NCI-H82 treated with DMSO at 0.1 percent for 48 hours (cell line): ENCODE data around the gene ACTR3.
A peak's percentile ranks its signal among the peaks of the same experiment; 100 is the strongest.

Source experiments
- DNase-seq: peaks from one replicate; lab custom pipeline; 2025; ENCODE audit not compliant: unreplicated experiment; lab: John Stamatoyannopoulos, UW

The ACTR3 gene

DNA sequence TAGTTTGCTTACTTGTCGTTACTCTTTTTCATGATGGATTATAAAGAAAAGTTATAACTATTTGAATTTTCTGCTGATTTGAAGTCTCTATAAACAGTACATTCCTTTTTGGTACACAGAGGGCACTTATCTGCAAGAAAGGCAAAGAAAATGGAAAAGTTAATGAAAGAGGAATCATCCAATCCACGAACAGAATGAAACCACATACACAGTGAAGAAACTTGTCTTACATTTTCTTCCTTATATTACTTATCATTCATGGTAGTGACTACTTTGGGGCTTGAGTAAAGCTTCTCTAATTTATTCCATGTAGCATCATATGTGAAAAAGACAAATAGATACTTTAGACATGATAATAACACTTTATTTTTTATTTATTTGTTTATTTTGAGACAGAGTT, 14.8 kb upstream of the ACTR3 start:
- DNase-seq: no peak

DNA sequence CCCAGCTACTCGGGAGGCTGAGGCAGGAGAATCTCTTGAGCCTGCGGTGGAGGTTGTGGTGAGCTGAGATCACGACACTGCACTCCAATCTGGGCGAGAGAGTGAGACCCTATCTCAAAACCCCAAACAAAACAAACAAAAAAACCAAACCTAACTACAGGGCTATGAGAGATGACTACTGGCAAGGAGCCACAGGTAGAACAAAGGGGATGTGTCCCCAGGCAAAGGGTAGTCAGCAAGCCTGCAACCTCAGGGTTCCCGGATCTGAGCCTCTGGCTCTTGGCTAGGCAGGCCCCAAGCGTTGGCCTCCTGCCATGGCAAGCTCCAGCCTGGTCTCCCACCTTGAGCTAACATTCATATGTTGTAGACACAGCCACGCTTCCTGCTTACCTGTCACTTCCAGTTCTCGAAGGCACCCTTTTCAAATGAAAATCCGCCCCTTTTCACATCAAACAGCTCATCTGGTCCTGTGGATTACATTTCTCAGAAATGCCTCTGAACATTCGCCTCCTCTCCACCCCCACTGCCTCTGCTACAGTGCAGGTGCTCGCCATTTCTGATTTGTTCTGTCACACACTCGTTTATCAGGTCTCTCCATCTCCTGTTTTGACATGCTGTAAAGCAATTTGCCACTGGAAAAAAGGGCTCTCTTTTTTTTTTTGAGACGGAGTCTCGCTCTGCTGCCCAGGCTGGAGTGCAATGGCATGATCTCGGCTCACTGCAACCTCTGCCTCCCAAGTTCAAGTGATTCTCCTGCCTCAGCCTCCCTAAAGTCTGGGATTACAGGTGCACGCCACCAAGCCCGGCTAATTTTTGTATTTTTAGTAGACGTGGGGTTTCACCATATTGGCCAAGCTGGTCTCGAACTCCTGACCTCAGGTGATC, 13.1 kb upstream of the ACTR3 start:
- no peak for DNase-seq

DNA sequence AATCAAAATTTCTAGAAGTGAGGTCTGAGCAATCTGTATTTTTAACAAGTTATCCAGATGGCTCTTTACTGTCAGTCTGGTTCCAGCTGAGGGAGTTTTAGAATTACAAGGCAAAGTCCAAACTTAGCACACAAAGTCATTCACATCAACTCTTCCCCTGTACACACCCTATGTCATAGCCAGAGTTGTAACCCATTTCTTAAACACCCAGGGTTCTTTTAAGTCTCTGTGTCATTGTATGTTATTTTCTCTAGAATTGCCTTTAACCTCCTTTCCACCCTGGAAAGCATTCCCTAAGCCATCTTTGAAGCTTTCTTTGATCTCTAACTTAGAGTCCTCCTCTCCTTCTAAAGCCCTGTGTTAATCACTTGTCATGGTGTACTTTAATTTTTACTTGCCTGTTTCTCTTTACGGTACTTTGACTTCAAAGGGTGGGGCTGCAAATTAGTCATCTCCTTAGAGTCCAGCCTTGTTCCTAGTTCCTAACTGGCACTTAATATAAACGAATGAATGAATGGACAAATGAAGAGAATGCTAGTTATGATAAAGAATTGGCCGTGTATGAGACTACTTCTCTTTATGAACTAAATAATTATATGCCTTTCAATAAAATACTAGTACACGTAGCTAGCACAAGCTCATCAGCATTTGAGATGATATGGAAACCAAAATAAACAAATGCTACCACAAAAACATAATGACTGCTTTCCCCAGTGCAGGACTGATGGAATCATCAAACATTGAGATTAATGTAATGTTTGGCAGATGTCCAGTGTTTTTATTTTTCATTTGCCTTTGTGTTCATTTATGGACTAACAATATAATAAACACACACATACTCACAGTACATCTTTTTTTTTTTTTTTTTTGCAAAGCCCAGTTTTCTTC, 11.9 kb upstream of the ACTR3 start:
- no peak for DNase-seq

DNA sequence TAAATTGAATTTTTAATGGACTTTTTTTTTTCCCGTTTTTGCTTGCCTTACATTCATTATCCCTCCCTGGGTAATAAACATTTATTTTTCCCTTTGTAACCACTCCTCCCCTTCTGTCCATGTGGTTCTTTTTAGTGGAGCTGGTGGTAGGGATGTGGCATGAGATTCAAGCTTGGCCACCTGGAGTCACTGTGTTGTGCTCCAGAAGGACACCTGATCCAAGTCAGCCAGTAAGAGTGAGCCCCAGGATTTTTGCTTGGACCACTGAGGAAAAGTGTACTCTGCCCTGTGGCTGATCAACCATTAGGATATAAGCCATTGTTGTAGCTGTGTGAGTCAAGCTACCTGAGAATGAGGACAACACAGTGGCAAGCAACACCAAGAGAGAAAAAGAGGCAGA, 11.1 kb upstream of the ACTR3 start:
- DNase-seq: no peak

DNA sequence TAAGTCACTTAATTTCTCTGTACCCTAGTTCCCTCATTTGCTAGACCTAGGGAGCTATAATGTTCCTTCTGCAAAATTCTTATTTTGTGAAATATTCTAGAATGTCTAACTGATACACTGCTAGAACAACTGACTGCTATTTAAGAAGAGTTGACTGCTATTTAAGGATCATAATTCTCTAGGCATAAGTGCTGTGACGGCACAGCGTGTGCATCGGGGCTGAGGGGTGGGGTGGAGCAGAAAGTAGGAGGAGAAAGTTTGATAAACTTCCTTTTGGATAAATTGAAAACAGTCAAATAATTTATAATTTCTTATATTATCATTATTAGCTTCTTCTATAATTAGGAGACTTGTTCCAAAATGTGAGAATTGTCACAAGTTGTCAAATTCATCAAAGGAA, 10.4 kb upstream of the ACTR3 start:
- DNase-seq: no peak

DNA sequence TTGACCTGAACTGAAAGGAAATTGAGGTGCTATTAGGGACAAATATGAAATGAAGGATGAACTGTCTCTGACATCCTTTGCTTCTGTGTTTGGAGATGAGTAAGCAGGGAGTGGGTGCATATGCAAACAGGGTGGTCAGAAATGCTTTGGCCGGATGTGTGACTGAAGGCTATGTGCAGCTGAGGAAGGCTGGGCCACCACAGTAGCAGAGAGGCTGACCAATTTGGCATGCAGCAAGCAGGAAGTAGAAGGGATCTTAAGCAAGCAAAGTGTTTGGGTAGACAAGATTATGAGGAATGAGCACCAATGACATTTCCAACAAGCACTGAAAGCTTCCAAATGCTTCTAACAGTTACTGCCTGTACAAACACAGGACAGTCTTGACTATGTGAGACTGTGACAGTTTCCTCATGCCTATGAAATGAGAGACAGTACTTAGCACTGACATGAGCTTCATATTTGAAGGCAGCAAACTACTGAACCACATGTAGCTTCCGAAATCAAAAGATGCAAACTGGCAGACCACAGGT, 3.3 kb upstream of the ACTR3 start:
- no peak for DNase-seq

DNA sequence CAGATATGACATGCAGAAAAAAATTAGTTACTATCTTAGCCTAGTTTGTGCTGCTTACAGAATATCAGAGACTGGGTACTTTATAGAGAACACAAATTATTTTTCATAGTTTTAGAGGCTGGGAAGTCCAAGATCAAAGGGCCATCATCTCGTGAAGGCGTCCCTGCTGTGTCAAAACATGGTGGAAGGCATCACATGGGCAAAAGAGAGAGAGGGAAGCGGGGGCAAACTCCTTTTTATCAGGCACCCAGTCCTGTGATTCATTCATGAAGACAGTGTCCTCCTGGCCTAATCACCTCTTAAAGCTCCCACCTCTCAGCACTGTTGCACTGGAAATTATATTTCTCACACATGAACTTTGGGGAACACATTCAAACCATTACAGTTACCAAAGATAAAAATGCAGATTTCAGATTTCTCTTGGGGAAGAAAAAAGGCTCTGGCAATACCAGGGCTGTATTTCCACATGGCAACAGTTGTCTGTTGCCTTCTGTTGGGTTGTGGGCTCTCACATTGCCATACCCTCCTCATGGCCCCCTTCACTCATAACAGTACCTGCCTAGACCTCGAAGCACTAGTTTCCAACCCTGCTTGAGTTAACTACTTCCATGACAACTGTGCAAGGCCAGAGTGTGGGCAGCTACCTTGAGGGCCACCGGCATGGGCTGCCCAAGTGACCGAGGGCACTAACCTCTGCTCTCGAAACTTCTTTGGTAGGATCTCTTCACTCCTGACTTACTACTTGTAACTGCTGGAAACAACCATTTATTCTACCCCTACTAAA, 2.7 kb upstream of the ACTR3 start:
- DNase-seq: no peak

DNA sequence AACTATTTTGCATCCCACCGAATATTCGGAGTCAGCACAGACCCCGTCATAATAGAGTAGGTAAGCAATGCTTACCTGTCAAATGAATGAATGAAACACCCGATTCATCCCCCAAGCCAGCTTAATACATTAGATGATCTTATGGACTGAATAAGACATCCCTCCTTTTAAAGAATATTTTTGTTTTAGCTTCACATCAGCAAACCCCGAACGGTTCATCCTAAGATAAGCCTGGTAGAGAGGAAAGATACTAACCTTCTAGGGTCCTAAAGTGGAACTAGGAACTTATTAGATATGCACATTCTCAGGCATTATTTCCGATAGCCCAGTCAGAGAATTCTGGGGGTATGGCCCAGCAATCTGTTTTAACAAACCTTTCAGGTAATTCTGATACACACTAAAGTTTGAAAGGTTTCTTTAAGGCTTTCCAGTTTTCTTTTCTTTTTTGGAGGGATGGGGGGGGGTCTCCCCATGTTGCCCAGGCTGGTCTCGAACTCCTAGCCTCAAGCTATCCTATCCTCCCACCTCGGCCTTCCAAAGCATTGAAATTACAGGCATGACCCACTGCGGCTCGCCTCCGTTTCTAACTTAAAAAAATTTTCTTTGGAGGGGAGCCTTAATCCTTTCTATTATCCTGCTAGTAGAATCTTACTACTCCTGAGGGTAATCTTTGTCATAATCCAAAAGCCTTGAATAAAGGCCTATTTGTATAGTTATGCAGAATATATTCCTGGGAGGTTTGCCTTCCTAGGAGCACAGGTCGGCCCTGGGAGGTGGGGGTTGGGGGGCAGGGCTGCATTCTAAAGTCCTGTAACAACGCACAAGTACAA, 1.0 kb upstream of the ACTR3 start:
- no peak for DNase-seq

DNA sequence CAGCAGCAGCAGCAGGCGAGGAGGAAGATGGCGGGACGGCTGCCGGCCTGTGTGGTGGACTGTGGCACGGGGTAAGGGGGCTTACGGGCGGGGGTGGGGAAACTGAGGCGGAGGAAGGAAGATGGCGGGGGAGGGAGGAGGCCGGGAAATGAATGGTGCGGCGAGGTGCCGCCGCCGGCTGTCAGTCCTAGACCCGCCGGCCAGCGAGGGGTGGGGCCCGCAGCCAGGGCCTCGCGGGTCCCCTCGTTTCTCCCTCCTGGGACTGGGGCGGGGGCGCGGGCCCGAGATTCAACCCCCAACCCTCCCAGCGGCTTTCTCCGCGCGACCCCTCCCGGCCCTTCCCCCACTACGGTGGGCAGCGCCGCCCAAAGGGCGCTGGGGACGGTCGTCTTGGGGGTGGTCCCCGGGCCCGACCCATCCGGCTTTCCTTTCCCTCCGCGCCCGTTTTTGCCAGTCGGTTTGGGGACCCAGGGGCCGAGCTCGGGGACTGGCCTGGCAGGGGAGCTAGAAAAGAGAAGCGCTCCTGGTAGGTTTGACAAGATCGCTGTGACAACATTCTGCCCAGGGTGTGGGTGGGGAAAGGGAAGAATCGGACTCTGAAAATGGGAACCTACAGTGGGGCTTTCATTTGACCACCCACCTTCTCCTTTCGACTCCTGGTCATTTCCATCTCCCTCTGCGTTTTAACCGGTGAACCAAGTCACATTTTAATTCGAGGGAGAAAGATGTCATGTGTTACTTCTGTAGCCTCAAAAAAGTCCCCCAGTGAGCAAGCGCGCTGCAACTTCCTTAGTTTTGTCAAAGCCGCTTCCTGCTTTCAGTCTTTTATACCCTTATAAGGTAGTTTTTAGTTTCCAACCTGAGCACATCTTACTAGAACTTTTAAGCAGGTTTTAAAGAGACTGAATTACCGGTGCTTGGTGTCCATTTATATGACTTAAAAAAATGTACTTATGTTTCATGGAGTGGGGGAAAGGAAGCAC, 655 bp downstream of the ACTR3 start:
- DNase-seq: no peak

DNA sequence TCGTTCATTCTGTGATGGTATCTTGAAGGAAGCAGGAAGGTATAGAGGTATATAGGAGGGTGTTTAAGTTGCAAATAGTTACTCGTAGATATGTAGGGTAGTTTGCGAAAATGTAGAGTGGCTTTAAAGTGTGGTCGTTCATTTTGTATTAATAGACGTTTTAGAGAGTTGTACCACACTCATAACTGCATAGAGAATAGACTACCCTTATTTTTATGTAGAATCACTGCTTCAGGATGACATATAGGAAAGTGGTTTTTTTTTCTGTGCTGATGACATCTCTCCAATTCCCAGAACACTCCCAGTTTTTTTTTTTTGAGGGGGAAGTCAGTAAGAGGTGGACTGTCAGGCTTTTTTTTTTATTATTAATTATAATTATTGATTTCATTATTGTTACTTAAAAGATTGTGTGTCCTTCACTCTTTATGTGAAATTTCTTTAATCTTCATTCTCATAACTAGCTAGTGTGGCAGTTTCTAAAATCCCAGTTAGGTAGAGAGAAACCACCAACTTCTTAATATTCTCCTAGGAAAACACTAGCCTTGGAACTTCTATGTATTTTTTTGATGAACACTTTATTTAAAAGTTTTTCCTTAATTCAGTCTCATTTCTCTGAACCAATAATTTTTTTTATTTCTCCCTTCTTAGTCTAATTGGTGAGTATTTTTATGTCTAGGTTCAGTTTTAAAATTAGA, 1.5 kb downstream of the ACTR3 start:
- DNase-seq: no peak

DNA sequence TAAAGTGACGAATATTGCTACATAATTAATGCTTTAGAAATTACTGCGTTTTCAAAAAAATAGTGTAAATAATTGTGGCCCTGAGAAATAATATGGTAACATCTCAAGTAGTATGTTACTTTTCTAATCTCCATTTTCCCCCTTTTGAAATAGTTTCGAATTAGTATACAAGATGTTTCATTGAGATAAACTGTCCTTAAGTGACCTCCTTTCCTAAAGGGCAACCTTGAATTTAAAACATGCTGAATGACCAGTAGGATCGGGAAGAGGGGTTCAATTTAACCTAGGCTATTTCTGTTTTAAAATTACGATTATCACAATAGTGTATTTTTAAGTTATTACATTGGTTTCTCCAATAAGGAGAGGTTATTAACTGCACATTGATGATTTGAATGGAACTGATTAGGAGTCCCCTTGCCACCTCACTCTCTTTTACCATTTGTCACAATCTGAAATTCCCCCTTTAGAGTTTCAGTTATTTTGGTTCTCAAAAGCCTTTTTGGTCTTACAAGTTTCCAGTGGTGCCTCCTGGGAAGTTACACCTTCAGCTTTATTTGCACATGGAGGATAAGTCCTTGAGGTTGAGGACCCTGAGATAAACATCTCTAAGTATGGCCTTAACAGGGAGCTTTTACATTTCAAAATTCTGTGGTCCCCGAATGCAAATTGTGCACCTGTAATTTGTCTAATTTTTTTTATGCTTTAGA, 2.3 kb downstream of the ACTR3 start:
- DNase-seq: no peak

DNA sequence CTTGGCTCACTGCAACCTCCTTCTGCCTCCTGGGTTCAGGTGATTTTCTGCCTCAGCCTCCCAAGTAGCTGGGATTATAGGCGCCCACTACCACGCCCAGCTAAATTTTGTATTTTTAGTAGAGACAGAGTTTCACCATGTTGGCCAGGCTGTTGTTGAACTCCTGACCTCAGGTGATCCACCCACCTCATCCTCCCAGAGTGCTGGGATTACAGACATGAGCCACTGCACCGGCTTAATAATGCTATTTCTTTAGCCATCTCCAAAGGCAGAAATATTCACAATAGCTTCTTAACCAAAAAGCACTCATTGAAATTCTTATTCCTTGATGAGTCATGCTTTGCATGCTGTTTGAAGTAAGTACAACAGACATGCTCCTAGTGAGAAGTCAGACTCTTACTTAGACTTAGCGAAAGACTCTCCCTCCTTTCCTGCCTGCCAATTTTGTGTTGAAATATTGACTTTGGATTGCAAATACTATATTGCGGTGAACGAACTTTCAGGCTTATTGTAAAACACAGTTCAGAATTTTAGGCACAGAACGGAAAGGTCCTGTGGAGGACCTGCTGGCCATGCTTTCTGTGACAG, 4.4 kb downstream of the ACTR3 start:
- DNase-seq: no peak

DNA sequence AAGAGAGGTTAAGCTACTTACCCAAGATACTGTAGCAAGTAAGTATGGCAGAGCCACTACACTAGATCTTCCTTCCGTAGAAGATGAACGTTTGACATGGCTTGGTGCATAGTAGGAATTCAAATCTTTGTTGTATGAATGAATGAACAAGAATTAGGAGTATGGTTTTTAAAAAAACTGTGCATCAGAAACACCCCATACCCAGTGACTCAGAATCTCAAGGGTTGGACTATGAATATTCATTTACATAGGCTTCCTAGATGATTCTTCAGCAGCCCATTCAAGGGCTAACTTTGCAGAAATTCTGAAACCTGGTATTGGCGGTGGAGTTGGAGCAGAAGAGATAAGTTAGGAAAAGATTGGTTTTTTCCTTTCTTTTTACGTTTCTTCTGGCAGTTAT, 5.4 kb downstream of the ACTR3 start:
- peak; percentile 53 for DNase-seq

DNA sequence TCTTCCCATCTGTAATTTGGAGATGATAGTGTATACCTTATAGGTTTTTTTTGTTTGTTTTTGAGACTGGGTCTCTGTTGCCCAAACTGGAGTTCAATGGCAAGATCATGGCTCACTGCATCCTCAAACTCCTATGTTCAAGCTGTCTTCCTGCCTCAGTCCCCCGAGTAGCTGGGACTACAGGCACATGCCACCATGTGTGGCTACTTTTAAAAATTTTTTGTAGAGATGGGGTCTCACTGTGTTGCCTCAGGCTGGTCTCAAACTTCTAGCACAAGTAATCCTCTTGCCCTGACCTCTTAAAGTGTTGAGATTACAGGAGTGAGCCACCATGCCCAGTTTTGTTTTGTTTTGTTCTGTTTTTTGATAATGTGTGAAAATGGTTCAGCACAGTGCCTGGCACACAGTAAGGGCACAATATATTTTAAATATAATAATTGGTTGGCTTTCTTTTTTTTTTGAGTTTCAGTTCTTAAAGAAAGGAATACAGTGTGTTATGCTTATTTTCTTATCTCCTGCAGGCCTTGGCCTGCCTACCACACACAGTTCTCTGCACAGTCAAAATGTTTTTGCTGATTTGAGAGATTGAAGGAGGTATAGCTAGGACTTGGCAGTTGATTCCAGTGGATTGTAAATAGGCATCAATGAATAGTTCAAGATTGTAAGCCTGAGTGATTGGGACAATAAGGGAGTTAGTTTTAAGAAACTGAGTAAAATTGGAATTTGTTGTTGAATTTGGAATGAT, 6.1 kb downstream of the ACTR3 start:
- DNase-seq: no peak

DNA sequence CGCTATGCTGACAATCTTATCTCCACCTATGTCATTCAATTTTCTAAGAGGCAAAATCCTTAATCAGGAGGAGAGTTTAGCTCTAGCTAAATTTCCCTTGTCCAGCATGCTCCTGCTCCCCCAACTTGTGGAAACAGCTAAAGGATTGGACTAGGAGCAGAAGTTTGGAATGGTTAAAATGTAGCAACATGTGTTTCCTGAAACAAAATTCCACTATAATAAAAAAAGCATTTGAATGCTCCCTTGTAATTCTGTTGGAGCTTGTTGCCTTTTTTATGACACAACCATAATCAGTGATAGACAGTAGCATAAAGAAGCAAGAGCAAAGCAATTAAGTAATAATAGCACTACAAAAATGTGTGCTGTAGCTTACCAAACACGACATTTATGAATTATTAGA, 6.9 kb downstream of the ACTR3 start:
- DNase-seq: no peak

DNA sequence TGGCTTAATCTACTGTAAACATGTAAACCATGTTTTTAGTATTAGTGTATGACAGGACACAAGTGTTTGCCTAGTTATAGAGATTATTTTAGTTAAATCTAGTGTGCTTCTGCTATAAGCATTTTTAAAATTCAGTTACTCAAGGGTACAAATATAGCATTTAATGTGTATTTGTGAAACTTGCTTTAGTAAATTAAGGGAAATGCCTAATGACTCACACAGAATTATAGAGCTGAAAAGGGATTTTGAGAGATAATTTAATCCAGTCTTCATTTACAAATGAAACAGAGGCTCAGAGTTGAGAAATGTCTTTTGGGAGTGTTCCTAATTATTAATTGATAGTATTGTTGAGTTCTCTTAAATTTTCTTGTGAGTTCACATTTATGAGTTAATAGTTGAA, 8.2 kb downstream of the ACTR3 start:
- no peak for DNase-seq

DNA sequence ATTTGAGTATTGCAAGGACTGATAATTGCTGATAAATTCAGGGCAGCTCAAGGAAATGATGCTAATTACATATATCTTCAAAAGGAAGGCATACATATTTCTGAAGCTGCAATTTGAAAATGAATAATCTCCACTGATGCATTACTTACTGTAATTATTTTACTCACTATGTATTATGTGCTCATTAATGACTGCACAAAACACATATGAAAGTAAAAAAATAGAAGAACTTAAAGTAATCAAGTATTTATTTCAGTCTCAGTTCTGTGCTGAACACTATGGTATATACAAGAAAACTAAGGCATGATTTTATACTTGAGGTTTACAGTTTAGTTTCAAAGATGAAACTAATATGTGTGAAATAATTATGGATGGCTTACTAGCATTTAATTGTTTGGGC, 9.3 kb downstream of the ACTR3 start:
- DNase-seq: no peak
